Fibroblast of skin of scalp (primary cell): ENCODE measurements around the gene SCN8A.
A peak's percentile ranks its signal among the peaks of the same experiment; 100 is the strongest.

Experiments used
- DNase-seq: peaks from one replicate; pipeline ENCODE4 v3.0.0-alpha.2; 2013

SCN8A gene

DNA sequence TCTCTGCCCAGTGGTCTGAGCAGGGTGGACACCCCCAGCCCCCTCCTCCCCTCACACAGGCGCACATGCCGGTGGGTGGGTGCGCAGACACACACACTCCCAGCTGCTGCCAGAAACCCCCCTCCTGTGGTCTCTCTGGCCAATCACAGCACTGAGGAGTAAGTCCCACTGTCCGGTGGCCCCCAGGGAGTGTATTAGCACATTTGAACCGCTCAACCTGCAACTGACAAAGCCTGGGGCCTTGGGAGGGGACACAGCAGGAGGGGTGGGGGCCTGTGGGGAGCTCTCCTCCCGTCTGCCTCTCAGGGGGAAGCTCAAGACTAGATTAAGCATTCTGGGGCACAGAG, 245.8 kb downstream of the SCN8A start:
- DNase-seq, result no peak

GRCh38 chr12:51837286-51837685, 246.3 kb downstream of the SCN8A start:
- no peak for DNase-seq

DNA sequence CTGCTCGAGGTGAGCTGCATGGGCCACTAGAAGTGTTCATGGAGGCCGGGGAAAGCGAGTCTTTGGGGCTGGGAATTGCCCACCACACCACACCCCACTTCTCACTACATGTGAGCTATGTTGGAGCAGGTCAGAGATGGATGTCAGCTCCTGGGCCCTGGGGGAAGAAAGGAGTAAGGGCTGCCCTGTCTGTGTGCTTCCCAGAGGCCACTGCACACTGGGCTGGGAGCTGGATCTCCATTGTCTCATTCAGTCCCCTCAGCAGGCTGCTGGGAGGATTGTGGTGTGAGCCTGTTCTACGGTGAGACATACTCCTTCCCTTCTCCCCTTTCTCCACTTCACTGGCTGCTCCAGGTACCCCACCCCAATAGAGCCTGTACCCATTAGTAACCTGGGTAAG, 247.0 kb downstream of the SCN8A start:
- DNase-seq, result no peak

GRCh38 chr12:51838762-51839161, 247.7 kb downstream of the SCN8A start:
- DNase-seq, result no peak

GRCh38 chr12:51839310-51839947, 248.4 kb downstream of the SCN8A start:
- DNase-seq, result no peak

GRCh38 chr12:51840966-51841365, 249.9 kb downstream of the SCN8A start:
- DNase-seq, result no peak

GRCh38 chr12:51841727-51842126, 250.7 kb downstream of the SCN8A start:
- no peak for DNase-seq

GRCh38 chr12:51844854-51845253, 253.8 kb downstream of the SCN8A start:
- DNase-seq, result no peak

DNA sequence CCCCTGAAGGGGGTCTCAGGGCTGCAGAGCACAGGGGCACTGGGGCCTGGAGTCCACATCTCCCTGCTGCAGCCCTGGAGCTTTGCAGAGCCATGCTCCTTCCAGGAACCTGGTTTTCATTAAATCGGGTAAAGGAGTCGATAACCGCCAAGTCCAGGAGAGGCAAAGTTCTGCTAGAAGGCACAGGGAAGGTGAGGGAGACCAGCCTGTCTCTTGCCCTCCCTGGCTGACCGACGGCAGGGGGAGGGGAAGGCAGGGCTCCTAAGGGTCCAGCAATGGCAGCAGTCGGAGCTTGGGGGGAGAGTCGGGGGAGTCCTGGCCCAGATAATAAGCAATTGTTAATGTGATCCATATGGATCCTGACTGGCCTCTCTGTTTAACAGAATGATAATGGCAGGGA, 254.4 kb downstream of the SCN8A start:
- no peak for DNase-seq

GRCh38 chr12:51846271-51846691, 255.2 kb downstream of the SCN8A start:
- DNase-seq, result no peak

DNA sequence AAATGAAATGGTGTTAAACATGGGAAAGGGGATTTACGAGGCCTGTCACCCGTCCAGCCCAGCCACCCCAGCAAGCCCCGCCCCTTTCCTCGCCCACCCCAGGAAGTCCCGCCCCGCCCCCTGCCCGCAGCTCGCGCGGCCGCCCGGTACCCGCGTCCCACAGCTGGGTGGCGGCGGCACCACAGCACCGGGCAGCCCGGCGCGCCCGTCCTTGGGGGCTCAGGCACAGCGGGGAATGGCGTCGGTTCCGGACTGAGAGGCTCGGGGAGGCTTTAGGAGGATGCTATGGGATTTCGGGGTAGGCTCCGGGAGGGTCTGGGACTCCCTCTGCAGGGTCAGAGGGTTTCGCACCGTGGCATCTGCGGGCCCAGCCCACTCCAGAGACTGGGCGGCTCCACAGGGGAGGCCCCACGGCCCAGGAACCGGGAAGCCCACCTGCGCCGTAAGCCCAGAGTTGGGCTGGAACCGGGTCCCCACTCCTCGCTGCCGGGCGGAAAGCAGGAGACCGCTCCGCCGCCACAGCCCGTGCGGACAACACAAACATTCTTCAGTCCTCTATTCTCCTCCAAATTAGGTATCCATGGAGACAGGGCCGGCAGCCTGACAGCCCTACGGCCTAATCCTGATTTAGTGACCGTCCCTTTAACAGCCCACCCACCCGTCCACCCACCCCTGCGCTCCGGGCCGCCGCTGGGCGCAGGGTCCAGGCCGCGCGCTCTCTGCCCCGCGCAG, 256.0 kb downstream of the SCN8A start:
- peak; percentile 12 for DNase-seq

DNA sequence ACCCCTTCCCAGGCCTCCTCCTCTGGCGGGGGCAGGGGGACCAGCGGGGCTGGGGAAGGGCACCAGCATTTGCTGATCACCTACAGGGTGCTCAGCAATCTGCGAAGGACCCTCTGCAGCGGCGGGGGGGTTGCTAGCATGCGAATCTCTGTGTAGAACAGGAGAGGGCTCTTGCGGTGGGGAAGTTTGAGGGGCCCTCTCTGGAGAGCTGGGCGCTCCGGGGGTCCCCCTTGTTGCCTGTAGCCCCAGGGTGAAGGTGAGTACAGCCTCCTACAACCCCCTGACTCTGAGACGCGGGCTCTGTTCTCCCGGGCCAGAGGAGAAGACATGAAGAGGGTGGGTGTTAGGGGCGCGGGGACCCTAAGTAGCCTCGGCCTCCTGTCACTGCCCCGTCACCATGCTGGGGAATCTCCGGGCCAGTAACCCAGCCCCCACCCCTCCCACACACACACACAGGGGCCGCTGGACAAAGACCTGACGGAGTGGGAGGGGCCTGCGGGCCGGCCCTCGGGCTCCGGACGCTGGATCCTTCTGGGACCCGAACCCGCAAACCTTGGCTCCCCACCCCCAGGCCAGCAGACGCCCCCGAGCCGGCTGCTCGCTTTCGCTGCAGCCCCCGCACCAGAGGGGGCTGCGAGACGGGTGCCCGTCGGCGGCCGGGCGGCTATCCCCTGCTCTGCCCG, 256.8 kb downstream of the SCN8A start:
- DNase-seq, result no peak

DNA sequence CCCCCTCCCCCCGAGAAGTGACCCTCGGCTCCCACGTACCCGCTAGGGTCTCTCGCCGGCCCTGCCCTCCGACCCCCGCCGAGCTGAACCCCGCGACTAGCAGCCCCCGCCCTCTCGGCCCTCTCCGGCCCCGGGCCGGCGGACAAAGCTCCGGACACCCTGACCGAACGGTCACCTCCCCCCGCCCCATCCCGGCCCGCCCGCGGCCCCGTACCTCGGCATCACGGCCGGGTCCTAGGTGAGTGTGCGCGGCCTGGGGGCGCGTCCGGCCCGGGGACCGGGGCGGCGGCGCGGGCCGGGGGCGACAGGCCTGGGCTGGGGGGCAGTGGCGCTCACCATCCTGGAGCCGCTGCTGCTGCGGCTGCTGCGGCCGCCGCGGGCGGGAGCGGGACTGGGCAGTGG, 257.3 kb downstream of the SCN8A start, which contains the start of gene FIGNL2:
Gene FIGNL2, minus strand, starts transcription at position 393 of the 402 bp plus-strand sequence. CDS start 26,305 bp downstream, outside the sequence.
- DNase-seq, result no peak

GRCh38 chr12:51848841-51849735, 258.1 kb downstream of the SCN8A start:
- DNase-seq, result no peak

DNA sequence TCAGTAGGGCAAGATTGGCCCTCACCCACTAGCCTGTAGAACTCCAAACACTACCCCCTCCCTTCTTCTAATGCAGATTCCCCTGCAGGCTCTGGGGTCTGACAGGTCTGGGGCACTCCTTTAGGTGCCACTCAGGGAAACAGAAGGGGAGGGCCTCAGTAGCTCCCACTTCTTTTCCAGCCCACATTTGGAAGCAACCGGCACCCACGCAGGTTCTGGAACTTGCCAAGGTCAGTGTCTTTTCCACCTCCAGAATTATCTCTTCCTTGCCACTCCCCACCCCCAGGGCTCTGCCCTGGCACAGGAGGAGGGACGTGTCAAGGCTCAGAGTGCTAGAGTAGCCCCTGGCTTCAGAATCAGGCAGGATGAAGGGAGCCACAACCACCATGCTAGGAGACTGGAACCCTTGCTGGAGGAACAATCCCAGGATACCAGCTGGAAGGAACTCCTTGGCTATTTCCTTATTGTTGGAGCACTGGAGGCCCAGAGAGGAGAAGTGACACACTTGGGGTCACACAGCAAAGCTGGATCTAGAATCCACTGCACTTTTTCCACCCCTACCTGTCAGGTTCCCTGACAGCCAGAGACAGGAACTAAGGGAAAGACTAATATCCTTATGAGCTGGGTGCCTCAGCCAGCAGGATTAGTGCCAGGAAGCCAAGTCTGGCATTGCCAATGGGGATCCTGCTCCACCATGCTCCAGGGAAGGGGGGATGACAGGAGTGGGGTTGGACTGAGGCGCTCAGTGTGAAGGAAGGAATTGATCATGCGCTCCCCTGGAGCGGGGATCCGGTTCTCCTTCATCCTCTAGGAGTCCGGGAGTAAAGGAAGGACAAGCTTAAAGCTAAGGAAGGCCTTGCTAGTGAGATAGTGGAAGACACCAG, 259.3 kb downstream of the SCN8A start:
- no peak for DNase-seq

DNA sequence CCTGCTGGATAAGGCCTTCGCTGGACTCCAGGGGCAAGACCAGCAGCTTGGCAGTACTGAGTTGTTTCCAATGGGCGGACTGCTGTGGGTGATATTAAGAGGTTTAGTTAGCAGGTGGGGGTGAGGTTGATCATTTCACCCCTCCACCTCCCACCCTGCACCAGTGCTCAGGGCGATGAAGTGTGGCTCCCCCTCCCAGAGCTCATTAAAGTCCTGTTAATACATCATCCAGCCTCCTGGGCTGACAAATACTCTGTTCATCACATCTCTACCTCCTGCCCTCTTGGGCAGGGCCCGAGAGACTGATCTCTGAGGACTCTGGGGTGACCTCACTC, 259.9 kb downstream of the SCN8A start:
- no peak for DNase-seq

DNA sequence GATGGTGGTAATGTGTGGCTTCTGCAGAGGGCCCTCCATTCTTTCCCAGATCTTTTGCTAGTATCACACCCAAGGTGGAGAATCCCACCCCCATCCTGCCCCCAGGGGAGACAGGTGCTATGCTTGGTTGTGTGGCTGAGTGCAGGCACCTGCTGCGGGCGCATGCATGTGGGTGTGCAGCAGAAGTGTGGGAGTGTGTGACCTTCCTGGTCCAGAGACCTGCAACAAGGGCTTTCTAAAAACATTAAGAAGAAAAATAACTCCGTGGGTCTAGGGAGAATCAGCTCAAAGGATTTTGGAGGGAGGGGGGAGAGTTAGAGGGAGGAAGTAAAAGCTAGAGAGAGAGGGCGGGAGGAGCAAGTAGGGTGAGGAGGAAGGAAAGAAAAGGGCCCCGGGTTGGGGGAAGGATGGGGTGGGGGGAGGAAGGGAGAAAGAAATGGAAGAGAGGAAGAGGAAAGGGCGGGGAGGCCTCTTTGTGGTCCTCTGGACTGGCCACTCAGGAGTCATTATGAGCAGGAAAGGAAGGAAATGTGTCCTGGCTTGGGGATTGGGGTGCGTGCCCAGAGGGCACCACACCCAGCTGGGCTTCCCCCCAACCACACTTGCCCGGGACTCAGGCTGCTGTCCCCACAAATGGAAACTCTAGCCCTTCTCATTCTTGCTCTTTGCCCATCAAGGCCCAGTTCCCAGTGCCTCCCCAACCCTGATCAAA, 260.5 kb downstream of the SCN8A start:
- DNase-seq, result no peak

DNA sequence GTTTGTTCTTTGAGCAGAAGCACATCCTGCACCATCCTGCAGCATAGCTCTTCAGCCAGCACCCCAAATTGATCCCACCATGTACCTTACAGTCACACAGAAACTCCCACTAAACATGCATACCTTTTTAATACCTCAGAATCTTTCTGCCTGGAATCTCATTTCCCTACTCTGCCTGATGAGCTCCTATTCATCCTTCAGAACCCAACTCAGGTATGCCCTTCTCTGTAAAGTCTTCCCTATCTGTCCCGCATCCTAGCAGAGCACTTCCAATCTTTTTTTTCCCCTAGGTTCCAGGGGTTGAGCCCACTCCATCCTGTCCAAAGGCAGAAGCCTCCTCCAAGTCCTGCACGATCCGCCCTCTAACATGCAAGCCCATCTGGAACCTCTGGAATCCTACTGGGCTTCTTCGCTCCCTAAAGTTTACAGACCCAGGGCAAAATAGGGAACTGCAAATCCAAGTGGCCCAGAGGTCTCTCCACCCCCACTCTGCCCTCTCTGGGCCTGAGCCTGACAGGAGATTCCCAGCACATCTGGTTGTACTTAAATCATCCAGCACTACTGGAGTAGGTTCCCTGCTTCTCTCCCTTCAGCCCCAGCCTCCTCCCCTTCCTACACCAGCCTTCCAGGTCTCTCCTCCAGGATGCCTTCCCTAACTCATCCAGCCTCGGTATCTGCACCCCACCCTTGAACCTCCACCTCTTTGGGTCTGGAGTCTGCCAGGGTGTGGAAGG, 261.5 kb downstream of the SCN8A start:
- DNase-seq, result peak; percentile 17

DNA sequence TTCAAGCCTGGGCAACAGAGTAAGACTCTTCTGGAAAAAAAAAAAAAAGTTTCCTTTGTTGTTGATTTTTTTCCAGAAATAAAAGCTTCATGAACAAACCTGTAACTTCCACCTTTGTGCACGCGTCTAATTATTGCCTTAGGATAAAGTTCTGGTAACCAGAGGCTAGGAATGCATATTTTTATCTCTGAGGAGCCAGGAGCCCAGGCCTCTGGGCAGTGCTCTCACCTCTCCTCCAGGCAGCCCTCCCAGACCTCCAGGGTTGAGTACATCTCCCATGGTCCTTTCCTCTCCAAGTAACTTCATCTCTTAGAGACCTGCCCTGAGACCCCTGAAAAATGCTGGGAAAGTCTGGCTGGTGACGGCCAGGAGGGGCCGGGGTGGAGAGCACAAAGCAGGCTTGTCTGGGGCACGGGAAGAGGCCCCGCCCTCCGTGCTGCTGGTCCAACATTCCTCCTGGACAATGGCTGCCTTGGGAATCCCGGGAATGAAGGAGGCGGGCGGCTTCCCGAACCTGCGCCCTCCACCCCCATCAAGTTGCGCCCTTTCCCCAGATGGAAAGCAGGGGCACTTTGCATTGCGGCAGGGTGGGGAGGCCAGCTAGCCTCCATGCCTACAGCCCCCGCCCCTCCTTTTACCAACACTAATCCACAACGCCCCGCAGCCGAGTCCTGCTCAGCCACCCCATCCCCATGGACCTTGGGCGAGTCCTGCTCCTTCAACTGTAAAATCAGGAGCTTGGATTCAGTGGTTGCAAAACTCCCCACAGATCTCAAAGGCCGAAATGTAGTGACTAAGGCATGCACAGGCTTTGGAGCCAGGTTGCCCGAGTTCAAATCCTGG, 264.8 kb downstream of the SCN8A start:
- DNase-seq, result peak; percentile 56
